Skin of body (tissue), 2 donors: Measurements from ENCODE around the gene TMEM150C. TPM values are rescaled to one million over a fixed set of nuclear protein-coding genes. Genes with fewer than 3 reads are reported as not detected.
A peak's percentile ranks its signal among the peaks of the same experiment; 100 is the strongest.

Experiments used
- DNase-seq: peaks from one replicate; lab custom pipeline; 2025; lab: John Stamatoyannopoulos, UW
- total RNA-seq: library from RNA; depleted of rRNA; stranded (reverse); fragments of >200 nt; gene quantifications from one replicate; pipeline ENCODE4 v1.2.3, GENCODE V29; 2014

TMEM150C gene
- total RNA-seq: 11.6 TPM

- peak; percentile 10 for DNase-seq
Measured at GRCh38 chr4:82561786-82562563, at the start of gene TMEM150C. Gene TMEM150C, minus strand, starts transcription at chr4:82561988. Its CDS starts 57,331 bp downstream, at chr4:82504657.

GRCh38 chr4:82611527-82611926 is 49.7 kb upstream of the TMEM150C start:
- DNase-seq: no peak

- DNase-seq: no peak
Measured at GRCh38 chr4:82610041-82610440, 48.3 kb upstream of the TMEM150C start.

- no peak for DNase-seq
Measured at GRCh38 chr4:82606622-82607021, 44.8 kb upstream of the TMEM150C start.

GRCh38 chr4:82604522-82604921 is 42.7 kb upstream of the TMEM150C start:
- DNase-seq: no peak

- no peak for DNase-seq
Measured at GRCh38 chr4:82601242-82602015, 39.6 kb upstream of the TMEM150C start.

- DNase-seq: no peak
Measured at GRCh38 chr4:82599336-82599735, 37.5 kb upstream of the TMEM150C start.

- DNase-seq: no peak
Measured at GRCh38 chr4:82594456-82594855, 32.7 kb upstream of the TMEM150C start.

GRCh38 chr4:82593411-82593810 is 31.6 kb upstream of the TMEM150C start:
- no peak for DNase-seq

GRCh38 chr4:82592639-82593038 is 30.9 kb upstream of the TMEM150C start:
- DNase-seq: no peak

- DNase-seq: no peak
Measured at GRCh38 chr4:82591592-82591991, 29.8 kb upstream of the TMEM150C start.

- no peak for DNase-seq
Measured at GRCh38 chr4:82589756-82590155, 28.0 kb upstream of the TMEM150C start.

- DNase-seq: no peak
Measured at GRCh38 chr4:82588771-82589270, 27.0 kb upstream of the TMEM150C start.

GRCh38 chr4:82587826-82588540 is 26.2 kb upstream of the TMEM150C start:
- DNase-seq: no peak

- DNase-seq: no peak
Measured at GRCh38 chr4:82585690-82586435, 24.1 kb upstream of the TMEM150C start.

- no peak for DNase-seq
Measured at GRCh38 chr4:82584931-82585330, 23.1 kb upstream of the TMEM150C start.

- DNase-seq: no peak
Measured at GRCh38 chr4:82583897-82584587, 22.3 kb upstream of the TMEM150C start.

- no peak for DNase-seq
Measured at GRCh38 chr4:82579932-82580331, 18.1 kb upstream of the TMEM150C start.

GRCh38 chr4:82578935-82579334 is 17.1 kb upstream of the TMEM150C start:
- no peak for DNase-seq

- no peak for DNase-seq
Measured at GRCh38 chr4:82577451-82577850, 15.7 kb upstream of the TMEM150C start.

- no peak for DNase-seq
Measured at GRCh38 chr4:82569727-82570126, 7.9 kb upstream of the TMEM150C start.
